AG08395 (cell line): Measurements from ENCODE around the gene ZNF471.

Experiments used
- DNase-seq: peaks from one replicate; pipeline ENCODE4 v3.0.0; 2012; ENCODE audit warnings: mixed read lengths, low spot score

ZNF471 gene

GRCh38 chr19:56507446-56508289 lies at the start of gene ZNF471:
ZNF471 (plus strand) TSS chr19:56507855; CDS start chr19:56511572, 3,717 bp downstream.
- peak; percentile 100 for DNase-seq

- no peak for DNase-seq
These were observed 33.3 kb upstream of the ZNF471 start for GRCh38 chr19:56474308-56474707.

- DNase-seq = no peak
These were observed 31.6 kb upstream of the ZNF471 start for GRCh38 chr19:56476093-56476492.

- peak; percentile 71 for DNase-seq
These were observed 30.8 kb upstream of the ZNF471 start, which contains the start of gene ZNF667 for GRCh38 chr19:56476651-56477428. ZNF667 (minus strand) TSS chr19:56477345; CDS start chr19:56462370, 14,975 bp downstream.

GRCh38 chr19:56477429-56478338 lies 30.0 kb upstream of the ZNF471 start:
- DNase-seq = peak; percentile 98

GRCh38 chr19:56491399-56491798 lies 16.3 kb upstream of the ZNF471 start:
- DNase-seq = no peak

- DNase-seq = no peak
These were observed 3.1 kb upstream of the ZNF471 start for GRCh38 chr19:56504581-56504980.

GRCh38 chr19:56508290-56508778 lies 679 bp downstream of the ZNF471 start:
- DNase-seq = no peak

- no peak for DNase-seq
These were observed 17.7 kb downstream of the ZNF471 start for GRCh38 chr19:56525214-56525860.

GRCh38 chr19:56537442-56537841 lies 29.8 kb downstream of the ZNF471 start:
- no peak for DNase-seq

- peak; percentile 98 for DNase-seq
These were observed 30.7 kb downstream of the ZNF471 start for GRCh38 chr19:56538254-56538760.

- peak; percentile 94 for DNase-seq
These were observed 31.2 kb downstream of the ZNF471 start, which contains the start of gene ZFP28 for GRCh38 chr19:56538761-56539263. ZFP28 (plus strand) TSS chr19:56538948; CDS start chr19:56539019, 71 bp downstream.

GRCh38 chr19:56543776-56544175 lies 36.1 kb downstream of the ZNF471 start:
- DNase-seq = no peak

- no peak for DNase-seq
These were observed 39.9 kb downstream of the ZNF471 start for GRCh38 chr19:56547535-56547934.

- DNase-seq = no peak
These were observed 46.7 kb downstream of the ZNF471 start for GRCh38 chr19:56554272-56554869.

- no peak for DNase-seq
These were observed 55.1 kb downstream of the ZNF471 start for GRCh38 chr19:56562766-56563165.

- peak; percentile 46 for DNase-seq
These were observed 59.2 kb downstream of the ZNF471 start for GRCh38 chr19:56566904-56567273.

GRCh38 chr19:56567274-56568120 lies 59.8 kb downstream of the ZNF471 start, which contains the start of gene ZNF470:
ZNF470 (plus strand) TSS chr19:56567468; CDS start chr19:56570312, 2,844 bp downstream.
- DNase-seq = peak; percentile 96

GRCh38 chr19:56572589-56572988 lies 64.9 kb downstream of the ZNF471 start:
- DNase-seq = no peak
